ENCODE results near the gene PRAC1. TPM values are rescaled to one million over a fixed set of nuclear protein-coding genes. Genes with fewer than 3 reads are reported as not detected.

The PRAC1 gene
- not detected for polyA plus RNA-seq (2012; ENCODE audit: insufficient read length, low read depth)

DNA sequence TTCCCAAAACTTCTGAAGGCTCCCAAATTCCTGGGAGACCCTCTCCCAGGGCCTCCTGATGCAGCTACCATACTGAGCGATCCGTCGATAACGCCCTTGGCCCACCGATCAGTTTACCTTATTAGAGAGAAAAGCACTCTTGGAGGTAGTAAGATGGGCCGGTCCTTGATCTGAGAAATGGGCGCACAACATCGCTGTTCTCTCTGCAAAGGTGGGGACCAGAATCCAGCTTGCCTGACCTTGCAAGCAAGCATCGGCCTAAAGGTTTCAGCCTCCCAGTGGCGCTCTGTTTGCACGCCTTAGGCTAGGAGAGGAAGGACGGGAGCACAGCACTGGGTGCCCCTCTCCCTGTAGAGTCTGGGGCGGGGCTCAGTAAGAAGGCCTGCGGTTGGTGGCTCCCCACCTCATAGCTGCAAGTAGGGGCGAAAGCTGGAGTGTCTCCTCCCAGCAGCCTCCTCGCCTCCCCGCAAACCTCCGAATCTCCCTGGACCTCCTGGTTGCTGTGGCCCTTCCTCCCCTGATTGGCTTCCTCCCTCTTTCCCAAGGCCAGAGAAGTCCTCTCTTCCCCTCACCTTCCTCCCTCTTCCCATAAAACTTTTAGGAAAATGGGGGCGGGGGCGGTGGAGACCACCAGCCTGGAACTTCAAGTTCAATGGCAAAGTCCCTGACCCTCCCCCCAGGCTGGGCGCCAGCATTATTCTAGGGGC is at the start of gene PRAC1:
Gene PRAC1, minus strand, starts transcription at position 318 of the 707 bp plus-strand sequence. Its CDS starts 126 bp downstream, at position 192.
- TF ChIP-seq SIN3A (IDR thresholded peaks at IDR 0.05; ENCODE audit: borderline replicate concordance, insufficient read depth, low read length), result no peak
- no peak for TF ChIP-seq FOXP2 (optimal IDR thresholded peaks at IDR 0.05; ENCODE audit: borderline replicate concordance, extremely low read depth, extremely low read length, insufficient read depth)
- no peak for TF ChIP-seq TAF1 (IDR thresholded peaks at IDR 0.05; ENCODE audit: borderline replicate concordance, insufficient read depth, low read length)
- no peak for TF ChIP-seq REST (IDR thresholded peaks at IDR 0.05; ENCODE audit: insufficient read depth in 1 of 2, low read depth in 2 of 2, low read length in 2 of 2)
- TF ChIP-seq POLR2AphosphoS5 (IDR thresholded peaks at IDR 0.05; ENCODE audit: low read depth, low read length), result no peak

DNA sequence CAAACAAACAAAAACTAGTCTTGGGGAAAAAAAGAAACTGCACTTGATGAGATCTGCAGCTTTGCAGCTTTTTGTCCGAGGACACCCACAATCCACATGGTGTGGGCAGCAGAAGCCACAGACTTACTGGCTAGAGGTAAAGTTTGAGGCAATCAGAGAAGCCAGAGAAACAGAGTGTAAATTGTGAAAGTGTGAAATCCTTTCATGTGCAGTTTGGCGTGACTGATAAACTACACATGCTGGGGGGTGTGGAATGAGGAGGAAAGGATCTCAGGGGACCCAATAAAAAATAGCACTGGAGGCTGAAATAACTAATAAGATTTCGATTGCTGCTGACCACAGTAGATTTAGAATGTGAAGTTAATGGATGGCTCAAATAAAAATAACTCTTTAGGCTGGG is 48.6 kb upstream of the PRAC1 start:
- TF ChIP-seq REST (IDR thresholded peaks at IDR 0.05; ENCODE audit: insufficient read depth in 1 of 2, low read depth in 2 of 2, low read length in 2 of 2) (no peak), FOXP2 (optimal IDR thresholded peaks at IDR 0.05; ENCODE audit: borderline replicate concordance, extremely low read depth, extremely low read length, insufficient read depth) (no peak), SIN3A (IDR thresholded peaks at IDR 0.05; ENCODE audit: borderline replicate concordance, insufficient read depth, low read length) (no peak), TAF1 (IDR thresholded peaks at IDR 0.05; ENCODE audit: borderline replicate concordance, insufficient read depth, low read length) (no peak)

DNA sequence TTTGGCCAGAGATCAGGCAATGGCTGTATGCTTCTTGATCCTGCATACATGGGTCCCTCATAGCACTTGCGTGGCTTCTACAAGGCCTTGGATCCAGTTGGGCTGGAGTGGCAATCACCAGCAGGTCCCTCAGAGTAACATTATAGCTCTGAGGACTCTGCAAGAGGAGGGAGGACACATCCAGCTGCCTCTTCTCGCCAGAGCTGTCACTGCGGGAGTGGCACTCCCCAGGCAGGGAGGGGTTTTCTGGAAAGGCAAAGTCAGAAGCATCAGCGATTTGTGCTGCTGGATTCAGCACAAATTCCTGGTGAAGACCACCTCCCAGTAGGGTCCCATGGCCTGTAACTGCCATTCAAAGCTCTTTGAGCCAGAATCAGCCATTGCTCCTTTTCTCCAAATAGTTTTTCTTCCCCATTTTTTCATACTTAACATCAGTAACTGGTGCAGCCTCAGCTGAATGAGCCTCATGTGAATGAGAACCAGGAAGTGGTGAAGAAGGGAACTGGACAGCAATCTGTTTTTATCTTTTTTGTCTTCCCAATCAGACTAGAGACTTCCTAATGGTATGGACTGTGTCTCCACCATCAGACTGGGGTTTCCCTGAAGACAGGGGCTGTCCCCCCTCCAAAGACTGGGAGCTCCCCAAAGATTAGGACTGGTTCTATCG is 46.8 kb upstream of the PRAC1 start:
- TF ChIP-seq REST (IDR thresholded peaks at IDR 0.05; ENCODE audit: insufficient read depth in 1 of 2, low read depth in 2 of 2, low read length in 2 of 2) (no peak), FOXP2 (optimal IDR thresholded peaks at IDR 0.05; ENCODE audit: borderline replicate concordance, extremely low read depth, extremely low read length, insufficient read depth) (no peak), SIN3A (IDR thresholded peaks at IDR 0.05; ENCODE audit: borderline replicate concordance, insufficient read depth, low read length) (no peak), TAF1 (IDR thresholded peaks at IDR 0.05; ENCODE audit: borderline replicate concordance, insufficient read depth, low read length) (no peak), POLR2AphosphoS5 (IDR thresholded peaks at IDR 0.05; ENCODE audit: low read depth, low read length) (no peak)

DNA sequence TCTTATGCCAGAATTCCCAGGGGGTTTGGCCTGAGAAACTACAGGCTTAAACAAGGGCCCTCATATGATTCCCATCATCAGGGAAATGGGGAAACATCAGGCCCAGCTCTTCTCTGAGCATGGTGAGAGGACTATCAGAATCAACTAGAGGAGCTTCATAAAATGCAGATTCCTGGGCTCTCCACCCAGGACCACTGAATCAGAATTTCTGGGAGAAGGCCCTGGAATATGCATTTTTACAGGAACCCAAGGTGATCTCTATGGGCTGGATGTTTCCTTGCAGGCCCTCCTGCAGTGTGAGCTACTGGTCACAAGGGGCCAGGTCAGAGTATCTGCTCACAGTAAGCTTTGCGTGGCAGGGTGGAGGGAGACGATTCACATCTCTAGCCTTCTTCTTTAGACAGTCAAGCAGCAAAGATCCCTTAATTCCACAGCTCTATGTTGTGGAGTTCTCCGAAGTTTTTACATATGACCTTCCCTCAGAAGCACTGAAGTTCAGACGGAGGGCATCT is 45.0 kb upstream of the PRAC1 start:
- TF ChIP-seq POLR2AphosphoS5 (IDR thresholded peaks at IDR 0.05; ENCODE audit: low read depth, low read length), result no peak
- TF ChIP-seq SIN3A (IDR thresholded peaks at IDR 0.05; ENCODE audit: borderline replicate concordance, insufficient read depth, low read length), result no peak
- no peak for TF ChIP-seq FOXP2 (optimal IDR thresholded peaks at IDR 0.05; ENCODE audit: borderline replicate concordance, extremely low read depth, extremely low read length, insufficient read depth)
- TF ChIP-seq TAF1 (IDR thresholded peaks at IDR 0.05; ENCODE audit: borderline replicate concordance, insufficient read depth, low read length), result no peak
- TF ChIP-seq REST (IDR thresholded peaks at IDR 0.05; ENCODE audit: insufficient read depth in 1 of 2, low read depth in 2 of 2, low read length in 2 of 2), result no peak
